ENCODE data around the gene KIN. TPM values are rescaled to one million over a fixed set of nuclear protein-coding genes. Genes with fewer than 3 reads are reported as not detected.

KIN gene
- total and polyA plus RNA-seq, 2 experiments from 2014 or later = 8.5 to 31.7 TPM

DNA sequence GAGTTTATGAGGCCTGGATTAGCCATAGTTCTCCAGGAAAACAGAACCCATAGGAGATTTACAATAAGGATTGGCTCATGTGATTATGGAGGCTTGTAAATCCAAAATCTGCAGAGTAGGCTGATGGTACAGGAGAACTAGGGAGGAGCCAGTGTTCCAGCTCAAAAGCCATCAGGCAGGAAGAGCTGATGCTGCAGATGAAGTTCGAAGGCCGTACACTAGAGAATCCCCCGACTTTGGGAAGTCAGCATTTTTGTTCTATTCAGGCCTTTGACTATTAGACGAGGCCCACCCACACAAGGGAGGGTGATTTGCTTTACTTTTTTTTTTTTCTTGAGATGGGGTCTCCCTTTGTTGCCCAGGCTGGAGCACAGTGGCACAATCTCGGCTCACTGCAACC lies 37.6 kb downstream of the KIN start:
- no peaks in the 10 kb centered on the region for H3K9me3 Mint-ChIP-seq
- Histone ChIP-seq H4K20me1 (replicated peaks; ENCODE audit: insufficient read depth) (no peaks in the 10 kb centered on the region), H3K4me3 (no peak overlapping the region), H3K36me3 (ENCODE audit: insufficient read depth) (peaks cover 11% of the 10 kb centered on the region), H3K9me2 (ENCODE audit: insufficient read depth) (no peaks in the 10 kb centered on the region), H3K79me2 (replicated peaks; ENCODE audit: insufficient read depth) (no peaks in the 10 kb centered on the region), H3F3A (replicated peaks; ENCODE audit: low read depth) (no peaks in the 10 kb centered on the region), H3K4me1 (ENCODE audit: insufficient read depth) (no peaks in the 10 kb centered on the region), H3K27me3 (ENCODE audit: insufficient read depth) (no peaks in the 10 kb centered on the region), H2AFZ (no peak overlapping the region), H3K4me2 (no peak overlapping the region), H3K27ac (ENCODE audit: low read depth) (no peak overlapping the region)
- ATAC-seq = no peak
- no peak for DNase-seq (ENCODE audit: low spot score)
- H3K27me3 Mint-ChIP-seq (ENCODE audit: insufficient read depth, low read depth, poor library complexity) = peaks cover 2% of the 10 kb centered on the region
- peaks cover 32% of the 10 kb centered on the region for H3K36me3 Mint-ChIP-seq (ENCODE audit: low read depth)
- H3K27ac Mint-ChIP-seq = no peak overlapping the region
- no peaks in the 10 kb centered on the region for H3K4me1 Mint-ChIP-seq
- TF ChIP-seq, protein P1, sequence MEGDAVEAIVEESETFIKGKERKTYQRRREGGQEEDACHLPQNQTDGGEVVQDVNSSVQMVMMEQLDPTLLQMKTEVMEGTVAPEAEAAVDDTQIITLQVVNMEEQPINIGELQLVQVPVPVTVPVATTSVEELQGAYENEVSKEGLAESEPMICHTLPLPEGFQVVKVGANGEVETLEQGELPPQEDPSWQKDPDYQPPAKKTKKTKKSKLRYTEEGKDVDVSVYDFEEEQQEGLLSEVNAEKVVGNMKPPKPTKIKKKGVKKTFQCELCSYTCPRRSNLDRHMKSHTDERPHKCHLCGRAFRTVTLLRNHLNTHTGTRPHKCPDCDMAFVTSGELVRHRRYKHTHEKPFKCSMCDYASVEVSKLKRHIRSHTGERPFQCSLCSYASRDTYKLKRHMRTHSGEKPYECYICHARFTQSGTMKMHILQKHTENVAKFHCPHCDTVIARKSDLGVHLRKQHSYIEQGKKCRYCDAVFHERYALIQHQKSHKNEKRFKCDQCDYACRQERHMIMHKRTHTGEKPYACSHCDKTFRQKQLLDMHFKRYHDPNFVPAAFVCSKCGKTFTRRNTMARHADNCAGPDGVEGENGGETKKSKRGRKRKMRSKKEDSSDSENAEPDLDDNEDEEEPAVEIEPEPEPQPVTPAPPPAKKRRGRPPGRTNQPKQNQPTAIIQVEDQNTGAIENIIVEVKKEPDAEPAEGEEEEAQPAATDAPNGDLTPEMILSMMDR (conservative IDR thresholded peaks at IDR 0.05; ENCODE audit: low read depth in 2 of 2) = no peak
- TF ChIP-seq POLR2AphosphoS5 (IDR thresholded peaks at IDR 0.05; ENCODE audit: low read depth) (no peak), JUNB (IDR thresholded peaks at IDR 0.05; ENCODE audit: unreplicated experiment) (no peak), EZH2phosphoT487 (IDR thresholded peaks at IDR 0.05; ENCODE audit: unreplicated experiment) (no peak), NANOG (IDR thresholded peaks at IDR 0.05; ENCODE audit: borderline replicate concordance) (no peak), ZNF331 (CRISPR knock-in tag; IDR thresholded peaks at IDR 0.05; ENCODE audit: low read depth) (no peak), EZH2 (IDR thresholded peaks at IDR 0.05; ENCODE audit: low read depth, unreplicated experiment) (no peak), CREB1 (CRISPR knock-in tag; IDR thresholded peaks at IDR 0.05; ENCODE audit: low read depth) (no peak), STAT1 (IDR thresholded peaks at IDR 0.05; ENCODE audit: unreplicated experiment) (no peak), ZNF114 (CRISPR knock-in tag; IDR thresholded peaks at IDR 0.05) (no peak)
- TF ChIP-seq, protein P2, sequence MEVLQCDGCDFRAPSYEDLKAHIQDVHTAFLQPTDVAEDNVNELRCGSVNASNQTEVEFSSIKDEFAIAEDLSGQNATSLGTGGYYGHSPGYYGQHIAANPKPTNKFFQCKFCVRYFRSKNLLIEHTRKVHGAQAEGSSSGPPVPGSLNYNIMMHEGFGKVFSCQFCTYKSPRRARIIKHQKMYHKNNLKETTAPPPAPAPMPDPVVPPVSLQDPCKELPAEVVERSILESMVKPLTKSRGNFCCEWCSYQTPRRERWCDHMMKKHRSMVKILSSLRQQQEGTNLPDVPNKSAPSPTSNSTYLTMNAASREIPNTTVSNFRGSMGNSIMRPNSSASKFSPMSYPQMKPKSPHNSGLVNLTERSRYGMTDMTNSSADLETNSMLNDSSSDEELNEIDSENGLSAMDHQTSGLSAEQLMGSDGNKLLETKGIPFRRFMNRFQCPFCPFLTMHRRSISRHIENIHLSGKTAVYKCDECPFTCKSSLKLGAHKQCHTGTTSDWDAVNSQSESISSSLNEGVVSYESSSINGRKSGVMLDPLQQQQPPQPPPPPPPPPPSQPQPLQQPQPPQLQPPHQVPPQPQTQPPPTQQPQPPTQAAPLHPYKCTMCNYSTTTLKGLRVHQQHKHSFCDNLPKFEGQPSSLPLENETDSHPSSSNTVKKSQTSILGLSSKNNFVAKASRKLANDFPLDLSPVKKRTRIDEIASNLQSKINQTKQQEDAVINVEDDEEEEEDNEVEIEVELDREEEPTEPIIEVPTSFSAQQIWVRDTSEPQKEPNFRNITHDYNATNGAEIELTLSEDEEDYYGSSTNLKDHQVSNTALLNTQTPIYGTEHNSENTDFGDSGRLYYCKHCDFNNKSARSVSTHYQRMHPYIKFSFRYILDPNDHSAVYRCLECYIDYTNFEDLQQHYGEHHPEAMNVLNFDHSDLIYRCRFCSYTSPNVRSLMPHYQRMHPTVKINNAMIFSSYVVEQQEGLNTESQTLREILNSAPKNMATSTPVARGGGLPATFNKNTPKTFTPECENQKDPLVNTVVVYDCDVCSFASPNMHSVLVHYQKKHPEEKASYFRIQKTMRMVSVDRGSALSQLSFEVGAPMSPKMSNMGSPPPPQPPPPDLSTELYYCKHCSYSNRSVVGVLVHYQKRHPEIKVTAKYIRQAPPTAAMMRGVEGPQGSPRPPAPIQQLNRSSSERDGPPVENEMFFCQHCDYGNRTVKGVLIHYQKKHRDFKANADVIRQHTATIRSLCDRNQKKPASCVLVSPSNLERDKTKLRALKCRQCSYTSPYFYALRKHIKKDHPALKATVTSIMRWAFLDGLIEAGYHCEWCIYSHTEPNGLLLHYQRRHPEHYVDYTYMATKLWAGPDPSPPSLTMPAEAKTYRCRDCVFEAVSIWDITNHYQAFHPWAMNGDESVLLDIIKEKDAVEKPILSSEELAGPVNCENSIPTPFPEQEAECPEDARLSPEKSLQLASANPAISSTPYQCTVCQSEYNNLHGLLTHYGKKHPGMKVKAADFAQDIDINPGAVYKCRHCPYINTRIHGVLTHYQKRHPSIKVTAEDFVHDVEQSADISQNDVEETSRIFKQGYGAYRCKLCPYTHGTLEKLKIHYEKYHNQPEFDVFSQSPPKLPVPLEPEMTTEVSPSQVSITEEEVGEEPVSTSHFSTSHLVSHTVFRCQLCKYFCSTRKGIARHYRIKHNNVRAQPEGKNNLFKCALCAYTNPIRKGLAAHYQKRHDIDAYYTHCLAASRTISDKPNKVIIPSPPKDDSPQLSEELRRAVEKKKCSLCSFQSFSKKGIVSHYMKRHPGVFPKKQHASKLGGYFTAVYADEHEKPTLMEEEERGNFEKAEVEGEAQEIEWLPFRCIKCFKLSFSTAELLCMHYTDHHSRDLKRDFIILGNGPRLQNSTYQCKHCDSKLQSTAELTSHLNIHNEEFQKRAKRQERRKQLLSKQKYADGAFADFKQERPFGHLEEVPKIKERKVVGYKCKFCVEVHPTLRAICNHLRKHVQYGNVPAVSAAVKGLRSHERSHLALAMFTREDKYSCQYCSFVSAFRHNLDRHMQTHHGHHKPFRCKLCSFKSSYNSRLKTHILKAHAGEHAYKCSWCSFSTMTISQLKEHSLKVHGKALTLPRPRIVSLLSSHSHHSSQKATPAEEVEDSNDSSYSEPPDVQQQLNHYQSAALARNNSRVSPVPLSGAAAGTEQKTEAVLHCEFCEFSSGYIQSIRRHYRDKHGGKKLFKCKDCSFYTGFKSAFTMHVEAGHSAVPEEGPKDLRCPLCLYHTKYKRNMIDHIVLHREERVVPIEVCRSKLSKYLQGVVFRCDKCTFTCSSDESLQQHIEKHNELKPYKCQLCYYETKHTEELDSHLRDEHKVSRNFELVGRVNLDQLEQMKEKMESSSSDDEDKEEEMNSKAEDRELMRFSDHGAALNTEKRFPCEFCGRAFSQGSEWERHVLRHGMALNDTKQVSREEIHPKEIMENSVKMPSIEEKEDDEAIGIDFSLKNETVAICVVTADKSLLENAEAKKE (CRISPR knock-in tag; IDR thresholded peaks at IDR 0.05) = no peak
- TF ChIP-seq, protein P3, sequence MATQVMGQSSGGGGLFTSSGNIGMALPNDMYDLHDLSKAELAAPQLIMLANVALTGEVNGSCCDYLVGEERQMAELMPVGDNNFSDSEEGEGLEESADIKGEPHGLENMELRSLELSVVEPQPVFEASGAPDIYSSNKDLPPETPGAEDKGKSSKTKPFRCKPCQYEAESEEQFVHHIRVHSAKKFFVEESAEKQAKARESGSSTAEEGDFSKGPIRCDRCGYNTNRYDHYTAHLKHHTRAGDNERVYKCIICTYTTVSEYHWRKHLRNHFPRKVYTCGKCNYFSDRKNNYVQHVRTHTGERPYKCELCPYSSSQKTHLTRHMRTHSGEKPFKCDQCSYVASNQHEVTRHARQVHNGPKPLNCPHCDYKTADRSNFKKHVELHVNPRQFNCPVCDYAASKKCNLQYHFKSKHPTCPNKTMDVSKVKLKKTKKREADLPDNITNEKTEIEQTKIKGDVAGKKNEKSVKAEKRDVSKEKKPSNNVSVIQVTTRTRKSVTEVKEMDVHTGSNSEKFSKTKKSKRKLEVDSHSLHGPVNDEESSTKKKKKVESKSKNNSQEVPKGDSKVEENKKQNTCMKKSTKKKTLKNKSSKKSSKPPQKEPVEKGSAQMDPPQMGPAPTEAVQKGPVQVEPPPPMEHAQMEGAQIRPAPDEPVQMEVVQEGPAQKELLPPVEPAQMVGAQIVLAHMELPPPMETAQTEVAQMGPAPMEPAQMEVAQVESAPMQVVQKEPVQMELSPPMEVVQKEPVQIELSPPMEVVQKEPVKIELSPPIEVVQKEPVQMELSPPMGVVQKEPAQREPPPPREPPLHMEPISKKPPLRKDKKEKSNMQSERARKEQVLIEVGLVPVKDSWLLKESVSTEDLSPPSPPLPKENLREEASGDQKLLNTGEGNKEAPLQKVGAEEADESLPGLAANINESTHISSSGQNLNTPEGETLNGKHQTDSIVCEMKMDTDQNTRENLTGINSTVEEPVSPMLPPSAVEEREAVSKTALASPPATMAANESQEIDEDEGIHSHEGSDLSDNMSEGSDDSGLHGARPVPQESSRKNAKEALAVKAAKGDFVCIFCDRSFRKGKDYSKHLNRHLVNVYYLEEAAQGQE (IDR thresholded peaks at IDR 0.05; ENCODE audit: unreplicated experiment) = no peak
- TF ChIP-seq, protein P4, sequence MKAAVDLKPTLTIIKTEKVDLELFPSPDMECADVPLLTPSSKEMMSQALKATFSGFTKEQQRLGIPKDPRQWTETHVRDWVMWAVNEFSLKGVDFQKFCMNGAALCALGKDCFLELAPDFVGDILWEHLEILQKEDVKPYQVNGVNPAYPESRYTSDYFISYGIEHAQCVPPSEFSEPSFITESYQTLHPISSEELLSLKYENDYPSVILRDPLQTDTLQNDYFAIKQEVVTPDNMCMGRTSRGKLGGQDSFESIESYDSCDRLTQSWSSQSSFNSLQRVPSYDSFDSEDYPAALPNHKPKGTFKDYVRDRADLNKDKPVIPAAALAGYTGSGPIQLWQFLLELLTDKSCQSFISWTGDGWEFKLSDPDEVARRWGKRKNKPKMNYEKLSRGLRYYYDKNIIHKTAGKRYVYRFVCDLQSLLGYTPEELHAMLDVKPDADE (IDR thresholded peaks at IDR 0.05) = no peak
- no peak overlapping the region for H3K4me3 Mint-ChIP-seq

Data from GM23338 (cell line).